NCI-H1694 treated with DMSO at 0.1 percent for 48 hours (cell line): ENCODE results near the gene DHRSX.

ENCODE experiments used
- DNase-seq: peaks from one replicate; lab custom pipeline; 2025; lab: John Stamatoyannopoulos, UW

The DHRSX gene

GRCh38 chrX:2452799-2453198 lies 48.0 kb downstream of the DHRSX start:
- no peak for DNase-seq

DNA sequence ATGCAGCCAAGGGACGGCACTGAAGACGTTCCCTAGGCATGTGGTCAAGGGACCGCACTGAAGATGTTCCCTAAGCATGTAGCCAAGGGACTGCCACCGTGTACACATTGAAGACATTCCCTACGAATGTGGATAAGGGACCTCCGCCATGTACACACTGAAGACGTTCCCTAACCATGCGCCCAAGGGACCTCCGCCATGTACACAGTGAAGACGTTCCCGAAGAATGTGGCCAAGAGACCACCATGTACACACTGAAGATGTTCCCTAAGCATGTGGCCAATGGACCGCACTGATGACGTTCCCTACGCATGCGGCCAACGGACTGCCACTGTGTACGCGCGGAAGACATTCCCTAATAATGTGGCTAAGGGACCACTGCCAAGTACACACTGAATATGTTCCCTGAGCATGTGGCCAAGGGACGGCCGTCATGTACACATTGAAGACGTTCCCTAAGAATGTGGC lies 48.4 kb downstream of the DHRSX start:
- DNase-seq = no peak

DNA sequence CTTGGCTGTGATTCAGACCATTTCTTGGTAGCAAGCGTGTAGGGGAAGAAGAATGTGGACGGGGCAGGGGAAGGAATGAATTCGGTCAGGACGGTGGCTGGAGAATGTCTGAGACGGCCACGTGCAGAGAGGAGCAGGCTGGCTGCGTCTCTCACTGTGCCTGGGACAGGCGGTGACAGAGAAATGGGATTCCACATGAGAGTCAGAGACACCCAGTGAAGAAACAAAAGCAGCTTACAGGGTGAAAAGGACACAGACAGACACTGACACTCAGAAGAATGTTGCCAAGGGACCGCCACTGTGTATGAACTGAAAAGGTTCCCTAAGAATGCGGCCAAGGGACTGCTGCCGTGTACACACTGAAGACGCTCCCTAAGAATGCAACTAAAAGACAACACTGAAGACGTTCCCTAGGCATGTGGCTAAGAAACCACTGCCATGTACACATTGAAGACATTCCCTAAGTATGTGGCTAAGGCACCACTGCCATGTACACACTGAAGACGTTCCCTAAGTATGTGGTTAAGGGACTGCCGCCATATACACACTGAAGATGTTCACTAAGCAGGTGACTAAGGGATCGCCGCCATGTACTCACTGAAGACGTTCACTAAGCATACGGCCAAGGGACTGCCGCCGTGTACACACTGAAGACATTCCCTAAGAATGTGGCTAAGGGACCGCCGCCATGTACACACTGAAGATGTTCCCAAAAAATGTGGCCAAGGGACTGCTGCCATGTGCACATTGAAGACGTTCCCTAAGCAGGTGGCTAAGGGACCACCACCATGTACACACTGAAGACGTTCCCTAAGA lies 49.1 kb downstream of the DHRSX start:
- no peak for DNase-seq

DNA sequence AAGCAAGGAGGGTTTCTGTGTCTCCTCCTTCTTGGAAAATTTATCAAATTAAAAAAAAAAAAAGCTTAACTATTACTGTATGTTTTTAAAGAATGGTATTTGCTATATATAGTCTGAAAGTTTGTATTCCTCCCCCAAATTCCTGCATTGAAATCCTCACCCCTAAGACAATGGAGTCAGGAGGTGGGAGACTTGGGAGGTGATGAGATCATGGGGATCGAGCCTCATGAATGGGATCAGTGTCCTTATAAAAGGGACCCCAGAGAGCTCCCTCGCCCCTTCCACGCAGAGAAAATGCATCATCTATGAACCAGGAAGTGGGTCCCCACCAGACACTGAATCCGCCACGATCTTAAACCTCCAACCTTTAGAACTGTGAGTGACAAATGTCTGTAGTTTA lies 50.1 kb downstream of the DHRSX start:
- DNase-seq = no peak

DNA sequence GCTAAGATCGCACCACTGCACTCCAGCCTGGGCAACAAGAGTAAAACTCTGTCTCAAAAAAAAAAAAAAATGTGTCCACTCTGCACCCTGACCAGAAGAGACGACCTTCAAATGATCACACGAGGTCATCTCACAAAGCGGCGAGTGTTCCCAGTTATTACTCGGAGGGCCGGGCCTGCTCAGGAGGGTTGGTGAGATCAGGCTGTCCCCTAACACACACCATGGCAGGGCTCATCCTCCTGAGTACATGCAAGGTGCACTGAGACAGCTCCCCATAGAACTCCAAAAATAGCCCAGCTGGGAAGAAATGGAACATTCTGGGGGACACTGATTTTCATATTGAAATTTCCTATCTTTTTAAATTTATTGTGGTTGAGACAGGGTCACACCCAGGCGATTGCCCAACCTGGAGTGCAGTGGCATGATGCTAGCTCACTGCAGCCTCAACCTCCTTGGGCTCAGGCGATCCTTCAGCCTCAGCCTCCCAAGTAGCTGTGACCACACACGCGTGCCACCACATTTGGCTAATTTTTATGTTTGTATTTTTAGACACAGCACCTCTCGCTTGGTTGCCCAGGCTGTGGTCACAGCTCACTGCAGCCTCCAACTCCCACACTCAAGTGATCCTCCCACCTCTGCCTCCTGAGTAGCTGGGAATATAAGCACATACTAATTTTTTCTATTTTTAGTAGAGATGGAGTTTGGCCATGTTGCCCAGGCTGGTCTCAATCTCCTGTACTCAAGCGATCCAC lies 51.5 kb downstream of the DHRSX start:
- no peak for DNase-seq

DNA sequence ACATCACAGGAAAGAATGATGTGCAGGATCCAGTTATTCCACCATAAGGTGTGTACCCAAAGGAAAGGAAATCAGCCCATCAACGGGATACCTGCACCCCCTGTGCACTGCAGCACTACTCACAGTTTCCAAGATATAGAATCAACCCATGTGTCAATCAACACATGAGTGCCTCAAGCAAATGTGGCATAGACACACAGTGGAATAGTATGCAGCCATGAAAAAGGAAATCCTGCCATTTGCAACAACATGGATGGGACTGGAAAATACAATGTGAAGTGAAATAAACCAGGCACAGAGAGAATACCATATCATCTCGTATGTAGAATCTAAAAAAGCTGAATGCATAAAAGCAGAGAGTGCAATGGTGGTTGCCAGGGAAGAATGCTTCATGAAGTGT lies 53.3 kb downstream of the DHRSX start:
- no peak for DNase-seq

DNA sequence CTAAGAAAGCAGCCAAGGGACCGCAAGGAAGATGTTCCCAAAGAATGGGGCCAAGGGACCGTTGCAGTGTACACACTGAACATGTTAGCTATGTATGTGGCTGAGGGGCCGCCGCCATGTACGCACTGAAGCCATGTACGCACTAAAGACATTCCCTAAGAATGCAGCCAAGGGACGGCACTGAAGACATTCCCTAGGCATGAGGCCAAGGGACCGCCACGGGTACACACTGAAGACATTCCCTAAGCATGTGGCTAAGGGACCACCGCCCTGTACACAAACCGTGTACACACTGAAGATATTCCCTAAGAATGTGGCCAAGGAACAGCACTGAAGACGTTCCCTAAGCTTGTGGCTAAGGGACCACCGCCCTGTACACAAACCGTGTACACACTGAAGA lies 54.0 kb downstream of the DHRSX start:
- no peak for DNase-seq

- no peak for DNase-seq
Measured at GRCh38 chrX:2445662-2446623, 54.8 kb downstream of the DHRSX start.

DNA sequence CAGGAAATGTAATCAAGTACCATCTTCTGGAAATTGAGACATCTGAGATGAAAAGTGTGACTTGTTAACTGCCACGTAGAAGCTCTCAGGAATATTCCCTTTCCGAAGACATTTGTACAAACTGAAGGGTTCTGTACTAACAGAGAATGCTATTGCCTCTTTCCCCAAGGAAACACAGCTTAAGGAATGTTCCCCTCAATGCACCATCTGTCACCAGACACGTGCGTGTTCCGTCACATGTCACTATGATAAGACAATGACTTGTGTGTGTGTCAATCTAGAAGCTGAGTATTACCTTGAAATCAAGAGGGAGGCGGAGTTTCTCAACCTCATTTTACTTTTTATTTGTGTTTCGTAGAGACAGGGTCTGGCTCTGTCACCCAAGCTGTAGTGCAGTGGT lies 58.1 kb downstream of the DHRSX start:
- DNase-seq = no peak

DNA sequence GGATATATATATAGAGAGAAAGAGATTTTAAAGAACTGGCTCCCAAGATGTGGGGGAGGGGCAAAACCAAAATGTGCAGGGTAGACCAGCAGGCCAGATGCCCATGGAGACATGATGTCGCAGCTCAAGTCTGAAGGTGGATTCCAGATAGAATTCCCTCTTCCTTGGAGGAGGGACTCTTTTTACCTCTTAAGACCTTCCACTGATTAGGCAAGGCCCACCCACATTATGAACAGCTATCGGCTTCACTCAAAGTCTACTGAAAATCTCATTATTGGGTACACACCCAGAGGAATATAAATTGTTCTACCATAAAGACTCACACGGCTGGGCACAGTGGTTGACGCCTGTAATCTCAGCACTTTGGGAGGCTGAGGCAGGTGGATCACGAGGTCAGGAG lies 59.3 kb downstream of the DHRSX start:
- DNase-seq = no peak

GRCh38 chrX:2439613-2440012 lies 61.2 kb downstream of the DHRSX start:
- no peak for DNase-seq

- DNase-seq = no peak
Measured at GRCh38 chrX:2435465-2435864, 65.3 kb downstream of the DHRSX start.

- no peak for DNase-seq
Measured at GRCh38 chrX:2434270-2435163, 66.3 kb downstream of the DHRSX start.

GRCh38 chrX:2432298-2432863 lies 68.4 kb downstream of the DHRSX start:
- no peak for DNase-seq

DNA sequence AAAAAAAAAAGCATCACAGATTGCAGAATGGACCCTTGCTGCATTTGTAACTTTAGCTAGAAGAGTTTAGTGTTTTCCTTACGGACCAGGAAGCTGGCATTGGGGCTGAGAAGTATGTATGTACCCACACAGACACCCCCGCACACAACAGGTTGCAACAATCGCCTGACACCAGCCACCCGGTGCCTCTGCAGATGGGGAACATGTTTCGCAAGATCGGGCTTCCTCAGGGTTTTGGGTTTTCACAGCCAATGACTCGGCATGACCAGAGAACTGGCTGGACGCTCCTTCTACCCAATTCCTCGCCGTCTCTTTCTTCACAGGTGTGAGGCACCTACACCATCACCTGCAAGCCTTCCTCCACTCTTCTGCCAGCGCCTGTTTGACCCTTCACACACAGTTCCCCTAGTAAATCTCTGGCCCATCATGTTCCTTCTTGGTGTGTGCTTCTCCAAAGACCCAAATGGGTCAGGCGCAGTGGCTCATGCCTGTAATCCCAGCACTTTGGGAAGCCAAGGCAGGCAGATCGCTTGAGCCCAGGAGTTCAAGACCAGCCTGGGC lies 70.4 kb downstream of the DHRSX start:
- DNase-seq = no peak

GRCh38 chrX:2427737-2428136 lies 73.0 kb downstream of the DHRSX start:
- DNase-seq = no peak

- DNase-seq = no peak
Measured at GRCh38 chrX:2427147-2427546, 73.6 kb downstream of the DHRSX start.

DNA sequence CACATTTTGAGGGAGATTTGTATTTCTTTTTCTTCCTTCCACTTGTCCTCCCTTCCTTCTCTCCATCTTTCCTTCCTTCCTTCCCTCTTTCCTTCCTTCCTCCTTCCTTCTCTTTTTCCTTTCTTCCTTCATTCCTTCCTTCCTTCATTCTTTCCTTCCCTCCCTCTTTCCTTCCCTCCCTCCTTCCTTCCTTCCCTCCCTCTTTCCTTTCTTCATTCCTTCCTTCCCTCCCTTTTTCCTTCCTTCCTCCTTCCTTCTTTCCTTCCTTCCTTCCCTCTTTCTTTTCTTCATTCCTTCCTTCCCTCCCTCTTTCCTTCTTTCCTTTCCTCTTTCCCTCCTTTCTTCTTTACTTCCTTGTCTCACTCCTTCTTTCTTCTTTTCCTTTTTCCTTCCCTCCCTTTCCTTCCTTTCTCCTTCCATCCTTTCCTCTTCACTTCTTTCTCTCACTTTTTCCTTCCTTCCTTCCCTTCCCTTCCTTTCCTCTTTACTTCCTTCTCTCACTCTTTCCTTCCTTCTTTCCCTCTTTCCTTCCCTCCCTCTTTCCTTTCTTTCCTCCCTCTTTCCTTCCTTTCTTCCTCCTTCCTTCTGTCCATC lies 74.4 kb downstream of the DHRSX start:
- DNase-seq = no peak

DNA sequence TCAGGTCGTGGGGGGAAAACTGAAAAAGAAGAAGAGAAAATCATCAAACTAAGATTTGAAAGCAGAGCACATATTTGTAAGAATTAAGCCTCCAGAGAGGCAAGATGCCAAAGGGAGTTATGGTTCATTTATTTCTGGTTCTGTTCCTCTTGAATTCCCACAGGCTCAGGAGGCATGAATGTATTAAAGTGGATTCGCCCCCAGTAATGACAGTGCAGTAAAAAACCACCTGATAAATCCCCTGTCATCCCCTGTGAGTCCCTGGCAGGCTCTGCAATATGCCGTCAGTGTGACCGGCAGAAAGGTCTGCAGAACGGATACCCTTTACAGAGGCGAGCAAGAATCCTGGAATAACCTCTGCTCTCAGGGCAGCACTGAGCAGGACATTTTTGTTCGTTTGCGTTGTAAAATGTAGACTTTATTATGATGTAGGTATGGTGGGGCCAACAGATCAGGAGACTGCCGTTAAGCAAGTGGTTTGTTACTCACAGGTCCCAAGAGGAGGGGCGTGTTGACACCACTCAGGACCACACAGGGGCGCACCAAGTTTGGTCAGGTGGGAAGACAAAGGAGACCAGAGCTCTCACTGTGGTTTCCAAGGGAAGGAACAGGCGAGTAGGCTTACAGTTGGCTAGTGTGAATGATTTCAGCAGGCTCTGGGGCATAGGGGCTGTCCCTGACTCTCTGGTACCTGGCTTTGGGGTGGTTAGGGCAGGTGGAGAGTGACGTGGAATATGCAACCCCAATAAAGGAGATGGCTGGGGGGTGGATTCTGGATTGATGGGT lies 75.3 kb downstream of the DHRSX start:
- no peak for DNase-seq
